HG03097 (cell line): ENCODE measurements around the gene MEIS2.

Experiments
- ATAC-seq: cut with Tn5 transposase; IDR thresholded peaks from one replicate; pipeline ENCODE4 v1.9.1; 2021; ENCODE audit not compliant: unreplicated experiment, low FRiP score

MEIS2 gene

DNA sequence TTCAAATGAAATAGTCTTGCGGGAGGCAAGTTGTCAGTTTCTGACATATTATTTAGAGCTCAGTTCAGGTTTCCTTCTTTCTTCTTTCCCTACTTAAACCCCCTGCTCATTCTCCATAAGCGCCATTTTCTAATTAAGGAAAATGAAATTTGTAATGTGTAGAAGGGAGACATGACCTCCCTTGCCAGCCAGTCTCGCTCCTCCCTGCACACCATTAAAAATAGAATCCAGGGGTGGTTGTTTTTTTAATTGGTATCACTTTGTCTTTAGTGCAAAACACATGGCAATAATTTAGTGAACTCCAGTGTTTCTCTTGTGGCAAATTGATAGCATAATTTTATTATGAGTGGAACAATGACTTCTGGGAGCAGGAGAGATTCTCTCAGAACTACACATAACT, 160.1 kb downstream of the MEIS2 start:
- ATAC-seq, result no peak

DNA sequence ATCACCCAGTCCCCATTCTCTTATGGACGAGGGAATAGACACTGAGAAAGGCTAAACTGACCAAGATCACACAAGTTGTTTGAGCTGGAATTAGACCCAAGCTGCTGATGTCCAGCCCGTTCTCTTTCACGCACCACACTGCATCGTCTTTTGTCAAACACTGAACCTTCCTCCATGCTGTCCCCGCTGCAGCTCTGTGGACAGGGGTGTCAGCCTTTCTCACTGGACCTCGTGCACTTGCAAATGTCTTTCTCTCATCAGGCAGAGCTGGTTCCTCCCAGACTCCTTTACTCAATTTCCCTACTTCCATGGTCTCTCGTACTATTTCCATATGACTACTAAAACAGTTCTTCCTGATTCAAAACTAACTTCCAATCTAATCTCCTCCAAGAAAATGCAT, 161.6 kb downstream of the MEIS2 start:
- ATAC-seq, result no peak

DNA sequence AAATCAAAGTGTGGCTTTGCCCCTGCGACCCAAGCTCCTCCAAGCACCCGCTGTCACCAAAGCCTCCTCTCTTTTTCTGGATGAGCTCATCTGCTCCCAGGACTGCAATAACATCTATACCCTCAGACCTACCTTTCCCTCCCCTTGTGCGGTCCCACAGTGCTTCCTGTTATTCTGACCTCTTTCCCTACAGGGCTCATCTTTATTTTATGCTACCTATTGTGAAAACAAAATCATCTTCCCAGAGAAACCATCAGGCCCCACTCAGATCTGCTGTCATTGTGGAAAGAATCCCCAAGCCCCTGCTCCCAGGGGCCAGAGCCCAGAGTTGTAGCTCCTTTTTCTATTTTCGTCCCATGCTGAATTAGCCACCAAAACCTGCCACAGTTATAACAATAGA, 162.2 kb downstream of the MEIS2 start:
- no peak for ATAC-seq

DNA sequence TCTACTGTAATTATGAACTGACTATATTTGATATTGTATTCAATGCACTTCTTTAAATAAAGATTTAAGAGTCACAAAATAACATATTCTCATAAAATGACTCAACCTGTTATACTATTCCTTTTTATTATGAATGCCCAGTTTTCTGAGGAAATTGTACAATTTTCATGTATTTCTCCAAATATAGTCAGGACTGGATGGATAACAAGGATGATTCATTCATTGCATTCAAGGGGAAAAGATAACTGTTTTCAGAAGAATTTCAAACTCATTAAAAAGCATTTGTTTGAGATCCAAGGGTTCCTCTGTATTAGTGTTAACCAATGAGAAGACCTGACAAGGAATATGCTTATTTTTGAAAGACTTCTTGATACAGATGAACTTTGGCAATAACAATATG, 163.7 kb downstream of the MEIS2 start:
- no peak for ATAC-seq

DNA sequence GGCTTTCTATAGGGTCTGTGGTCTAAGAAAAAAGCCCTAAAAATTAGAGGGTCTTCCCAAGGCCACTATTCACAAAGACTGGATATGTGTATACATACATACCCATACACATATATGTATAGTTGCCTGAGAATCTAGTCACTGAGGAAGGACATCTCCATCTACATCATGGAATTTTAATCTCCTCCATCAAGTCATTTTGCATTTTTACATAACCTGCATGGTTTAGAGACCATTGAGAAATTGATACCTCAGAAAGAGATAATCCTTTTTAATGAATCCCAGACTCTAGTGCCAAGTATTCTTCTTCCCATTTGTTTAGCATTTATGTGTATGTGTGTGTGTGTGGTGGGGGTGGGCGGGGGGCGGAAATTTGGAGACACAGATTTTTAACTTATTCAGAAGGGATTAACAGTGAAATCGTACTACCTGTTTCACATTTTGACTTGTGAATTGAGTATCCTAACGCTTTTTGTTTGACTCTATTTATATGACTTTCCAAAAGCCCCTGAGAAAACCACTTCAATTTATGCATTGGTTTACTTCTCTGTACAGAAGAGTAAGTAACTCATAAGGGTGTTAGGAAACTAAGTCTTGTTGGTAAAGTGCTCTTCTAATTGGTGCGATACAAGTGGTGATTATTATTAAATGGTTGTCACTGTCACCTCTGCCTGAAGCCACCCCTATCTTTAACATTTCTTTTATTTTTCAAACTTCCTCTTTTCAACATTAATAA, 166.9 kb downstream of the MEIS2 start:
- no peak for ATAC-seq

DNA sequence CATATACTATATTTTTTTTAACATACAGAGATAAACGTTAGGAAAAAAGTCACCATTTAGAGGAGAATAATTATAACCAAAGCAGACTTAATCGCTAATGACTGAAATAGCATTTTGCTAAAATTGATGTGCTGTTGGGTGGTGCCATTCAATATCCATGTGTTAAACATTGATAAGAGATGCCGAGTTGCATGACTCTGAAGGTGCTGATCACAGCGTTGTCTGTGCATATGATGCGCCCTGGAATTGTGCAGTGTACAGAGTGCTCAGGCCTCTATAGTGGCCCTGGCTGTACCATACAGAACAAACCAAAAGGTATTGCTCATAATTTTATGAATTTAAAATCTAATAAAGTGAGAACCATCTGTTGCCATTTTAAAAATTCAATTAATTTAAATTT, 168.3 kb downstream of the MEIS2 start:
- no peak for ATAC-seq

GRCh38 chr15:36931434-36931833, 168.9 kb downstream of the MEIS2 start:
- ATAC-seq, result no peak

GRCh38 chr15:36926427-36926825, 173.9 kb downstream of the MEIS2 start:
- no peak for ATAC-seq

DNA sequence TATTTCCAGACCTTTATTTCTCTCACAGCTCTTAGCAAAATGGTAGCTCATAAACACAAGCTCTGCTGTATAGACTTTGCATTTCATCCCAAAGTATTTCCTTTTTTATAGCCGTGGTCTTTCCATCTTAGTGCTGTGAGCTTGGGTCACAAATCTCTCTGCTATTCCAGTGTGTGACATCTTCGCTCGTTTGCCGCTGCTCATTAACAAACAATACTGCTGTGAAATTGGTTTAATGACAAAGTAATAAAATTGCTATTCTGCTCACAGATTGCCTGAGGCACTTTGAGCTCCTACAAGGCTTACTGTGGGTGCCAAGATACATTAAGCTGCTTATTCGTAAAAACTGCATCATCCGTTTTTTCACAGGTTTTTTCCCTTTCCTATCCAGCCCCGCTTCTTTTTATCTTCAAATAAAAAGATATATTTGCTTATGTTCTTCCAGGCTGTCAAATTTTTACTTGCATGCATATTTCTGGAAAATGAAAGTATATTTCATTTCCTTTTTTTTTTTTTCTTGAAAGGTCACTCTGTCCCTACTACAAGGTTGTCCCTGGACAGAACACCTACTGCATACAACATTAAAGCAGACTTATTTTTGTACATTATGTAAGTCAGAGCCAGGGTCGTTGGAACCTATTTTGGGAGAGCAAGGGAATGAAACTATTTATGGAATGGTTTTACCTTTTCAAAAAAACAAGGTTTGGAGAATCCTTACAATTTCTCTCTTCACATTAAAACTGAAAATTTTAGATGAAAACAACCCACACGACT, 174.5 kb downstream of the MEIS2 start:
- no peak for ATAC-seq

- ATAC-seq, result no peak
Measured at GRCh38 chr15:36925049-36925448, 175.3 kb downstream of the MEIS2 start.

DNA sequence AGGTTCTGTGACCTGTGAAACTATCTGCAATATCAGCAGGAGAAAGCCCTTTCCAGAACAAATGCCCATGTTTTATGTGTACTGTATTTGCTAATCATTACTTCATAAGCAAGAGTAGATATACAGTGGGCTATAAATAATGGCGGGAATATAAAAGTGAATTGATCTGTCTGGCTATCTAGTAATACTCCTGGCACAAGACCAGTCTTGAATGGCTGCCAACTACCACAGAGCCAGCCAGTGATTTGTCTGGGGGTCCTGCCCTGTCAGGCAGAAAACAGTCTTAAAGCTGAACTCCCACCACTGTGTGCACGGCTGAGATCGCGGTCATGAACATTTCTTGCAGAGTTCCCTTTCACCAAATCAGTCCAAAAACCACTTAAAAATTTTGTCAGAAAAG, 176.3 kb downstream of the MEIS2 start:
- no peak for ATAC-seq

DNA sequence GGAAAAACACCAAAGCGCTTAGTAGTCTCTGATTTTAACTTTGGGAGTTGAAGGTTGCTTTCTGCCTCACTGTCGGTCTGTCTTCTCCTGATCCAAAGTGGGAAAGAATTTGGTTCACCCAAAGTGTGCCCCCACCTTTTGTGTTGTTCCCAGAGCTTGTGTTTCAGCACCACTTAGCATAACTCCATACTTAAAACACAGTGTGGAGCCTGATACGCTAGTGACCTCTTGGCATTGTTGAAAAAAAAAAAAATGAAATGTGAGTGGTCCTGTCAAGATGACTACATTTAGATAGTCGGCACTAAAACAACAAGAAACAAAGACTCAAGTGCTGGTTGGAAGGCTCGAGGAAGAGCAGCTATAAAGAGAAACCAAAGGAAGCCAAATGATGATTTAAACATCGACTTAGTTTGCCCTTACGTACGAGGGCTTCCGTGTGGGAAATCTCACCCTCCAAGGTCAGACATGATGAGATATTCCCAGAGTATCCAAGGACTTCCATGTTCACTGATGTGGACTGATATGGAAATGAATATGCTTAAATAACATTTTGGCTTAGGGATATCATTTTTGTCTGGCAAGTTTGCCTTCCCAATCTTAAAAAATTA, 178.8 kb downstream of the MEIS2 start:
- ATAC-seq, result no peak

- ATAC-seq, result no peak
Measured at GRCh38 chr15:36917411-36918267, 182.7 kb downstream of the MEIS2 start.

GRCh38 chr15:36914960-36915808, 185.2 kb downstream of the MEIS2 start:
- no peak for ATAC-seq

DNA sequence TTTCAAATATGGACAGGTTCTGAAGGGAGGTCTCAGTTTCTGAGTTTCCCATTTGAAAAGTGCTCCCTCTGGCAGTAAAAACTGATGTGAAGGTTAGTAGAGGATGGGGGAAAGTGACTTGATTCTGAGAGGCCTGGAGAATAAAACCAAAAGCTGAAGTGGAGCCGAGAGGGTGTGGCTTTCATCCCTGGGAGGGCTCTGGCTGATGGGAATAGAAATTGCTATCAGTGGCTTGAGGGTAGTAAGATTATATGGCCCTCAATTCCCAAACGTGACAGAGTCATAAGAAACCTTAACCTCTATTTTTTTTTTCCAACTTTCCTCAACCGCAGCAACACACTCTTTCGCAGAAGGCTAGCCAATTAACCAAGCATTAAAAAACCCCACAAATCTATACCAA, 185.9 kb downstream of the MEIS2 start:
- ATAC-seq, result no peak

DNA sequence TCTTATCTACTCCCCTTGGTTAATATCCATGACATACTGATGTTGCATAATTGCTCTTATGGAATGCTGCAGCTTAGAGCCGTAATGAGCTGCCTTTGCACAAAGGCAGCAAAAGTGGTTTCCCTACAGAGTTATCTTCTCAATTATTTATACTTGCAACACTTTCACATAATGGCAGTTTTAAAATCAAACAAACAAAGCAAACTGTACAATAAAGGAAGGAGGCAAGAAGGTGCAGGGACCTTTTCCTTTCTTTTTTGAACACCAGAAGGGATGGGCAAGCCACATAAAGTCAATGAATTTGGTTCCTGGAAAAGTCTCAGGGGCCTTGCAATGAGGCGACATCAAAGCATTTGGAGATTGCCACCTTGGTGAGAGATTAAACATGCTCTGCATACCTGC, 188.0 kb downstream of the MEIS2 start:
- no peak for ATAC-seq

DNA sequence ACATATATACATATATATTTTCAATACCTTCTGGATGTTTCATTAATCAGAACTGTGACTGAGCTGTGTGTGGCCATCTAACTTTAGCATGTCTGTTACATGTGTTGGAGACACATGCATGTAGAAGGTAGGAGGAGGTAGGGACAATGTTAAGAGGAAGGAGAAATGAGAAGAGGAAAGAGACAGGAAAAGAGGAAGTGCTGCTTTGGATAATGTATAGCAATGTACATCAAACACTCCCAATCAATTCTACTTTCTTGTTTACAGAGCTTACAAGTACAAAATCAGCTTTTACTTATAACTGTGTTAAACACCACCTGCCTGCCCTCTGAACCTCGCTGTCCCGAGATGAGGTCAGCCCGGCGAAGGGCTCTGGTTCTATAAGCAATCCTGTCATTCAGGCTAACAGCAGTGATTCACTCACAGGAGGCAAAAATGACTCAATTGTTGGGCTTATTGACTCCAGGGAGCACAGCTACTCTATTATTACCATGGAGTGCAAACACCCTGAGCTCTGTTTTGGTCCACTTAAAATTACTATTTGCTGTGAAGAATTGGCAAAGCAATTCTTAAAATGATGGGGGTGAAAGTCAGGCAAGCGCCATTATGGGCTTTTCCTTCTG, 188.9 kb downstream of the MEIS2 start:
- no peak for ATAC-seq

- no peak for ATAC-seq
Measured at GRCh38 chr15:36908991-36909390, 191.4 kb downstream of the MEIS2 start.

GRCh38 chr15:36907295-36907694, 193.1 kb downstream of the MEIS2 start:
- no peak for ATAC-seq

GRCh38 chr15:36905908-36906307, 194.4 kb downstream of the MEIS2 start:
- ATAC-seq, result no peak
